K562 (cell line): ENCODE data around the gene CD96.

Source experiments
- FOXM1 ChIP-seq, 2 experiments: fragments of 450-650 bp in 1 of 2; sonication (generic) in 1 of 2; formaldehyde crosslinking in 1 of 2; IDR thresholded peaks; 2 replicates each; pipeline versions ENCODE4 v1.6.1 to v1.9.0; 2017 to 2022; ENCODE audit warnings: low read depth in 2 of 2, mild to moderate bottlenecking in 2 of 2, missing genetic modification reagents in 1 of 2, moderate library complexity in 1 of 2
- KLF6 ChIP-seq: fragments of 250-450 bp; sonication (Bioruptor Pico); IDR thresholded peaks from 2 replicates; pipeline ENCODE4 v1.4.0; 2020; ENCODE audit warnings: mild to moderate bottlenecking, moderate library complexity, borderline replicate concordance
- POLR2A ChIP-seq: fragments of 450-650 bp; conservative IDR thresholded peaks from 2 replicates; pipeline ENCODE4 v1.6.1; 2016
- POLR3A ChIP-seq: IDR thresholded peaks from 2 replicates; pipeline ENCODE4 v1.6.1; 2011; ENCODE audit warnings: borderline replicate concordance, mild to moderate bottlenecking, moderate library complexity; ENCODE audit not compliant: insufficient read length, insufficient read depth; ENCODE audit errors: extremely low read depth
- RNF219 ChIP-seq: fragments of 250-450 bp; sonication (Bioruptor Pico); IDR thresholded peaks from 2 replicates; pipeline ENCODE4 v1.5.0; 2022; ENCODE audit warnings: mild to moderate bottlenecking
- ZNF224 ChIP-seq: sonication (generic); formaldehyde crosslinking; IDR thresholded peaks from 2 replicates; pipeline ENCODE4 v1.8.0; 2022; ENCODE audit warnings: mild to moderate bottlenecking, missing genetic modification reagents
- ZNF609 ChIP-seq: sonication (generic); formaldehyde crosslinking; IDR thresholded peaks from 2 replicates; pipeline ENCODE4 v1.8.1; 2023; ENCODE audit warnings: missing genetic modification reagents, mild to moderate bottlenecking, borderline replicate concordance
- ZNF764 ChIP-seq: fragments of 250-450 bp; sonication (Bioruptor Pico); IDR thresholded peaks from 2 replicates; pipeline ENCODE4 v1.4.0; 2020; ENCODE audit warnings: low read depth, mild to moderate bottlenecking, moderate library complexity
- TF ChIP-seq, protein P1 (sequence below), 2 experiments: fragments of 450-650 bp in 1 of 2; sonication (generic) in 1 of 2; formaldehyde crosslinking in 1 of 2; IDR thresholded peaks in 1 of 2; conservative IDR thresholded peaks in 1 of 2; 2 replicates each; pipeline versions ENCODE4 v1.6.1 to v1.8.1; 2016 to 2023; ENCODE audit warnings: mild to moderate bottlenecking in 2 of 2, moderate library complexity in 2 of 2, inconsistent platforms in 1 of 2, missing genetic modification reagents in 1 of 2
- TF ChIP-seq, protein P2 (sequence below), 2 experiments: fragments of 450-650 bp; formaldehyde crosslinking in 1 of 2; IDR thresholded peaks; 2 replicates each; pipeline versions ENCODE4 v1.4.0 to v1.6.1; 2014 to 2020; ENCODE audit warnings: mild to moderate bottlenecking in 2 of 2, borderline replicate concordance in 1 of 2, low read depth in 1 of 2
- TF ChIP-seq, protein P3 (sequence below), 3 experiments: IDR thresholded peaks in 2 of 3; conservative IDR thresholded peaks in 1 of 3; 2 replicates each; pipeline ENCODE4 v1.5.1; 2011 to 2012; ENCODE audit warnings: low read length in 3 of 3, mild to moderate bottlenecking in 3 of 3, control low read depth in 2 of 3, improper control_type of control experiment in 1 of 3, inconsistent platforms in 1 of 3, low read depth in 1 of 3, mixed read lengths in 1 of 3, moderate library complexity in 1 of 3; ENCODE audit not compliant: insufficient read depth in 2 of 3

- TF ChIP-seq ZNF224 (no peak), FOXM1 (IDR thresholded peaks at IDR 0.05; ENCODE audit: low read depth) (no peak), FOXM1 (CRISPR knock-in tag; IDR thresholded peaks at IDR 0.05; ENCODE audit: low read depth) (no peak), POLR2A (no peak), KLF6 (CRISPR knock-in tag) (no peak), ZNF609 (CRISPR knock-in tag) (no peak), ZNF764 (no peak), POLR3A (no peak), RNF219 (CRISPR knock-in tag) (no peak)
- TF ChIP-seq, protein P1, sequence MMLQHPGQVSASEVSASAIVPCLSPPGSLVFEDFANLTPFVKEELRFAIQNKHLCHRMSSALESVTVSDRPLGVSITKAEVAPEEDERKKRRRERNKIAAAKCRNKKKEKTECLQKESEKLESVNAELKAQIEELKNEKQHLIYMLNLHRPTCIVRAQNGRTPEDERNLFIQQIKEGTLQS (IDR thresholded peaks at IDR 0.05) = no peak
- TF ChIP-seq, protein P1 (CRISPR knock-in tag; conservative IDR thresholded peaks at IDR 0.05) = no peak
- TF ChIP-seq, protein P2, sequence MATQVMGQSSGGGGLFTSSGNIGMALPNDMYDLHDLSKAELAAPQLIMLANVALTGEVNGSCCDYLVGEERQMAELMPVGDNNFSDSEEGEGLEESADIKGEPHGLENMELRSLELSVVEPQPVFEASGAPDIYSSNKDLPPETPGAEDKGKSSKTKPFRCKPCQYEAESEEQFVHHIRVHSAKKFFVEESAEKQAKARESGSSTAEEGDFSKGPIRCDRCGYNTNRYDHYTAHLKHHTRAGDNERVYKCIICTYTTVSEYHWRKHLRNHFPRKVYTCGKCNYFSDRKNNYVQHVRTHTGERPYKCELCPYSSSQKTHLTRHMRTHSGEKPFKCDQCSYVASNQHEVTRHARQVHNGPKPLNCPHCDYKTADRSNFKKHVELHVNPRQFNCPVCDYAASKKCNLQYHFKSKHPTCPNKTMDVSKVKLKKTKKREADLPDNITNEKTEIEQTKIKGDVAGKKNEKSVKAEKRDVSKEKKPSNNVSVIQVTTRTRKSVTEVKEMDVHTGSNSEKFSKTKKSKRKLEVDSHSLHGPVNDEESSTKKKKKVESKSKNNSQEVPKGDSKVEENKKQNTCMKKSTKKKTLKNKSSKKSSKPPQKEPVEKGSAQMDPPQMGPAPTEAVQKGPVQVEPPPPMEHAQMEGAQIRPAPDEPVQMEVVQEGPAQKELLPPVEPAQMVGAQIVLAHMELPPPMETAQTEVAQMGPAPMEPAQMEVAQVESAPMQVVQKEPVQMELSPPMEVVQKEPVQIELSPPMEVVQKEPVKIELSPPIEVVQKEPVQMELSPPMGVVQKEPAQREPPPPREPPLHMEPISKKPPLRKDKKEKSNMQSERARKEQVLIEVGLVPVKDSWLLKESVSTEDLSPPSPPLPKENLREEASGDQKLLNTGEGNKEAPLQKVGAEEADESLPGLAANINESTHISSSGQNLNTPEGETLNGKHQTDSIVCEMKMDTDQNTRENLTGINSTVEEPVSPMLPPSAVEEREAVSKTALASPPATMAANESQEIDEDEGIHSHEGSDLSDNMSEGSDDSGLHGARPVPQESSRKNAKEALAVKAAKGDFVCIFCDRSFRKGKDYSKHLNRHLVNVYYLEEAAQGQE (IDR thresholded peaks at IDR 0.05; ENCODE audit: borderline replicate concordance) = no peak
- TF ChIP-seq, protein P2 (CRISPR knock-in tag; IDR thresholded peaks at IDR 0.05; ENCODE audit: low read depth) = no peak
- TF ChIP-seq, protein P3, sequence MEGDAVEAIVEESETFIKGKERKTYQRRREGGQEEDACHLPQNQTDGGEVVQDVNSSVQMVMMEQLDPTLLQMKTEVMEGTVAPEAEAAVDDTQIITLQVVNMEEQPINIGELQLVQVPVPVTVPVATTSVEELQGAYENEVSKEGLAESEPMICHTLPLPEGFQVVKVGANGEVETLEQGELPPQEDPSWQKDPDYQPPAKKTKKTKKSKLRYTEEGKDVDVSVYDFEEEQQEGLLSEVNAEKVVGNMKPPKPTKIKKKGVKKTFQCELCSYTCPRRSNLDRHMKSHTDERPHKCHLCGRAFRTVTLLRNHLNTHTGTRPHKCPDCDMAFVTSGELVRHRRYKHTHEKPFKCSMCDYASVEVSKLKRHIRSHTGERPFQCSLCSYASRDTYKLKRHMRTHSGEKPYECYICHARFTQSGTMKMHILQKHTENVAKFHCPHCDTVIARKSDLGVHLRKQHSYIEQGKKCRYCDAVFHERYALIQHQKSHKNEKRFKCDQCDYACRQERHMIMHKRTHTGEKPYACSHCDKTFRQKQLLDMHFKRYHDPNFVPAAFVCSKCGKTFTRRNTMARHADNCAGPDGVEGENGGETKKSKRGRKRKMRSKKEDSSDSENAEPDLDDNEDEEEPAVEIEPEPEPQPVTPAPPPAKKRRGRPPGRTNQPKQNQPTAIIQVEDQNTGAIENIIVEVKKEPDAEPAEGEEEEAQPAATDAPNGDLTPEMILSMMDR (IDR thresholded peaks at IDR 0.05 in 2 of 3, conservative IDR thresholded peaks at IDR 0.05 in 1 of 3; ENCODE audit: insufficient read depth in 2 of 3, low read depth in 1 of 3, low read length in 3 of 3) = no peak
These were observed 46.5 kb downstream of the CD96 start for GRCh38 chr3:111588527-111588926.
